SK-N-SH treated with all-trans-retinoic acid at 6 μM for 48 hours (cell line): ENCODE data around the gene CDK11B.

Source experiments
- ATAC-seq: fragments of 200-7000 bp; cut with Tn5 transposase; 3 replicates; pipeline ENCODE4 v1.9.1; 2020; ENCODE audit warnings: mild to moderate bottlenecking, moderate library complexity
- BACH2 ChIP-seq: fragments of 250-450 bp; sonication (Bioruptor Pico); IDR thresholded peaks from 2 replicates; pipeline ENCODE4 v1.9.0; 2021; ENCODE audit warnings: mild to moderate bottlenecking, borderline replicate concordance
- CREB5 ChIP-seq: fragments of 250-450 bp; sonication (Bioruptor Pico); IDR thresholded peaks from 2 replicates; pipeline ENCODE4 v1.5.1; 2020; ENCODE audit warnings: low read depth, mild to moderate bottlenecking, moderate library complexity
- CSDC2 ChIP-seq: fragments of 250-450 bp; sonication (Bioruptor Pico); IDR thresholded peaks from 2 replicates; pipeline ENCODE4 v1.5.0; 2020; ENCODE audit warnings: mild to moderate bottlenecking, moderate library complexity
- ESRRG ChIP-seq: fragments of 250-450 bp; sonication (Bioruptor Pico); IDR thresholded peaks from 2 replicates; pipeline ENCODE4 v1.6.1; 2021; ENCODE audit warnings: mild to moderate bottlenecking
- GLIS3 ChIP-seq: fragments of 250-450 bp; sonication (Bioruptor Pico); IDR thresholded peaks from 2 replicates; pipeline ENCODE4 v1.5.0; 2020; ENCODE audit warnings: mild to moderate bottlenecking, moderate library complexity
- PATZ1 ChIP-seq: fragments of 250-450 bp; sonication (Bioruptor Pico); IDR thresholded peaks from 2 replicates; pipeline ENCODE4 v1.8.0; 2020; ENCODE audit warnings: mild to moderate bottlenecking, moderate library complexity, borderline replicate concordance
- POU6F1 ChIP-seq: fragments of 250-450 bp; sonication (Bioruptor Pico); IDR thresholded peaks from 2 replicates; pipeline ENCODE4 v1.8.0; 2021; ENCODE audit warnings: low read depth, mild to moderate bottlenecking, moderate library complexity, borderline replicate concordance
- RARB ChIP-seq: fragments of 250-450 bp; sonication (Bioruptor Pico); IDR thresholded peaks from 2 replicates; pipeline ENCODE4 v1.8.0; 2021; ENCODE audit warnings: mild to moderate bottlenecking, moderate library complexity
- SNAI2 ChIP-seq: fragments of 250-450 bp; sonication (Bioruptor Pico); IDR thresholded peaks from 2 replicates; pipeline ENCODE4 v1.5.0; 2020; ENCODE audit warnings: mild to moderate bottlenecking, moderate library complexity
- TCF4 ChIP-seq: fragments of 250-450 bp; sonication (Bioruptor Pico); IDR thresholded peaks from 2 replicates; pipeline ENCODE4 v1.8.0; 2021; ENCODE audit warnings: mild to moderate bottlenecking, moderate library complexity, borderline replicate concordance
- TSHZ2 ChIP-seq: fragments of 250-450 bp; sonication (Bioruptor Pico); IDR thresholded peaks from 2 replicates; pipeline ENCODE4 v1.5.0; 2020; ENCODE audit warnings: mild to moderate bottlenecking, moderate library complexity
- ZC3H10 ChIP-seq: fragments of 250-450 bp; sonication (Bioruptor Pico); IDR thresholded peaks from 2 replicates; pipeline ENCODE4 v1.5.1; 2021; ENCODE audit warnings: mild to moderate bottlenecking, moderate library complexity
- ZFP3 ChIP-seq: fragments of 250-450 bp; sonication (Bioruptor Pico); IDR thresholded peaks from 2 replicates; pipeline ENCODE4 v1.5.0; 2020; ENCODE audit warnings: mild to moderate bottlenecking, moderate library complexity
- ZNF565 ChIP-seq: fragments of 450-650 bp; formaldehyde crosslinking; conservative IDR thresholded peaks from 2 replicates; pipeline ENCODE4 v1.5.0; 2020; ENCODE audit warnings: low read depth, mild to moderate bottlenecking, moderate library complexity
- ZNF70 ChIP-seq: fragments of 450-650 bp; formaldehyde crosslinking; IDR thresholded peaks from 2 replicates; pipeline ENCODE4 v1.5.0; 2020; ENCODE audit warnings: mild to moderate bottlenecking, moderate library complexity
- ZNF8 ChIP-seq: fragments of 450-650 bp; formaldehyde crosslinking; IDR thresholded peaks from 2 replicates; pipeline ENCODE4 v1.5.0; 2020; ENCODE audit warnings: mild to moderate bottlenecking, moderate library complexity

Gene CDK11B

GRCh38 chr1:1622788-1623094, 36.1 kb downstream of the CDK11B start:
- no peak for TF ChIP-seq BACH2 (CRISPR knock-in tag)
- no peak for TF ChIP-seq CSDC2 (CRISPR knock-in tag)
- TF ChIP-seq POU6F1 (CRISPR knock-in tag) = no peak
- no peak for TF ChIP-seq ZNF70 (CRISPR knock-in tag)
- TF ChIP-seq ZNF8 = no peak
- TF ChIP-seq CREB5 (CRISPR knock-in tag) = no peak
- ATAC-seq = no peak

GRCh38 chr1:1622010-1622787, 36.6 kb downstream of the CDK11B start:
- TF ChIP-seq BACH2 (CRISPR knock-in tag) = no peak
- no peak for ATAC-seq

- TF ChIP-seq POU6F1 (CRISPR knock-in tag) (no peak), ESRRG (CRISPR knock-in tag) (no peak), ZNF565 (CRISPR knock-in tag) (no peak), ZNF8 (no peak), SNAI2 (no peak), RARB (CRISPR knock-in tag) (no peak), CSDC2 (CRISPR knock-in tag) (no peak), ZC3H10 (CRISPR knock-in tag) (no peak), ZNF70 (CRISPR knock-in tag) (no peak), PATZ1 (CRISPR knock-in tag) (no peak), TCF4 (CRISPR knock-in tag) (no peak), ZFP3 (CRISPR knock-in tag) (no peak), CREB5 (CRISPR knock-in tag) (no peak), GLIS3 (CRISPR knock-in tag) (no peak), TSHZ2 (CRISPR knock-in tag) (no peak)
- ATAC-seq = no peak
Observed at GRCh38 chr1:1621173-1622009, 37.4 kb downstream of the CDK11B start.
